NCI-H2227 (cell line): ENCODE data around the gene ZNF684.
"Not testable (repeated sequence)": the region's sequence is repeated elsewhere in the genome, so short reads cannot be mapped to it uniquely, and the experiment has no call there.

Experiments used
- DNase-seq: peaks from one replicate; lab custom pipeline; 2025; ENCODE audit not compliant: unreplicated experiment; lab: John Stamatoyannopoulos, UW

Gene ZNF684

GRCh38 chr1:40567825-40568224 is 36.4 kb downstream of the ZNF684 start:
- no peak for DNase-seq

DNA sequence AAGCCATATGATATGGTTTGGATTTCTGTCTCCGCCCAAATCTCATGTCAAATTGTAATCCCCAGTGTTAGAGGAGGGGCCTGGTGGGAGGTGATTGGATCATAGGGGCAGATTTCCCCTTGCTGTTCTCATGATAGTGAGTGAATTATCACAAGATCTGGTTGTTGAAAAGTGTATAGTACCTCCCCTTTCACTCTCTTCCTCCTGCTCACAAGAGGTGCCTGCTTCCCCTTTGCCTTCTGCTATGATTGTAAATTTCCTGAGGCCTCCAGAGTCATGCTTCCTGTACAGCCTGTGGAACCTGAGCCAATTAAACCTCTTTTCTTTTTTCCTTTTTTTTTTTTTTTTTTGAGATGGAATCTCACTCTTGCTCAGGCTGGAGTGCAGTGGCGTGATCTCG is 43.4 kb downstream of the ZNF684 start:
- DNase-seq: not testable (repeated sequence)

GRCh38 chr1:40575336-40575735 is 43.9 kb downstream of the ZNF684 start:
- no peak for DNase-seq

DNA sequence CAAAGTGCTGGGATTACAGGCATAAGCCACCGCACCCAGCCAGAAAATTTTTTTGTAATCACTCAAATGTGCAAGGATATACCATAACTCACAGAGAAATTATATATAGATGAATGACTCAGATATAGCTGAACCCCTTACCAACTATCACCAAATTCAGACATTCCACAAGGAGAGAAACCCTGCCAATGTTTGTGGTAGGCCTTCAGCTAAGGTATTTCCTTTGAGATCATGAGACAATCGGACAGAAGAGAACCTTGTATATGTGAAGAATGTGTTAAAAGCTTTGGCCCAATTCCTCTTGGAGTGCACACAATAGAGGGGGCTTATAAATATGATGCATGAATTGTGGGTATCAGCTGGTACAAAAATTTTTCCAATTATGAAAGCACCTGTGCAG is 50.7 kb downstream of the ZNF684 start:
- DNase-seq: no peak

DNA sequence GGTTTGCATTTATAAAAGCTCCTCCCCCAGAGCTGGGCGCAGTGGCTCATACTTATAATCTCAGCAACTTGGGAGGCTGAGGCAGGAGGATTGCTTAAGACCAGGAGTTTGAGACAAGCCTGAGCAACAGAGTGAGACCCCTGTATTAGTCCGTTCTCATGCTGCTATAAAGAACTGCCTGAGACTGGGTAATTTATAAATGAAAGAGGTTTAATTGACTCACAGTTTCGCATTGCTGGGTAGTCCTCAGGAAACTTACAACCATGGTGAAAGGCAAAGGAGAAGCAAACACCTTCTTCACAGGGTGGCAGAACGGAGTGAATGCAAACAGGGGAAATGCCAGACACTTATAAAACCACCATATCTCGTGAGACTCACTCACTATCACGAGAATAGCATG is 52.5 kb downstream of the ZNF684 start:
- no peak for DNase-seq

GRCh38 chr1:40588586-40588985 is 57.1 kb downstream of the ZNF684 start:
- DNase-seq: no peak

- DNase-seq: peak; percentile 52
Observed at GRCh38 chr1:40592107-40592803, 60.8 kb downstream of the ZNF684 start.

DNA sequence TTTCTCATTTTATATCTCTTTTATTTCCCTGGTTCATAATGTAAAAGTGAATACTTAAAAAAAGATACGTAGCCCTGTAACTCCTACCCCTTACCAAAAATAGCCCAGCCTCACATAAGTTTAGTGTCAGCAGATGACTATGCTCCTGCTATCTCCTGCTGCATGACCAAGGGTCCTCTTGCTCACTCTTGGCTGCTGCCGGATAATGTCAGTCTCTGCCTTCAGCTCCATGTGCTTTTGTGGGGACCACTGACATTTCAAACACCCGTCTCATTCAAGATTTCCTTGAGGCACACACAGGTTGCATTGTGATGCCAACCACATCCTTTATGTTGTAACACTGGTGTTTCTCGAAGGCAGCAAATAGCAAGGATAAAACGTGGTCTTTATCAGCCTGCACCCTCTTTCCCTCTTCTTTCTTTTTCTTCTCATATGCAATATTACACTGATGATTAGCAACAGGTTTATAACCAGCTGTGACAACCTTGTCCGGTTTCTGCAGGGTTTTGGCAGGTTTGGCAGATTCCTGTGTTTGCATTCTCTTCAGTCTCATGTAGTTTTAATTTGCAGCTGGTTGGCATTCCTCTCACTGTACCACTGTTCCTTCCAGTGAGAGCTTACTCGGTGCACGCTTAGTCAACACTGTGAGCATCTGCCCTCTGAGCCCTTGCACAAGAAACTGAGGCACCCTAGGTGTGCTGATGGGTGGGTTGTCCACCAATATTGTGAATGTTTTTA is 62.2 kb downstream of the ZNF684 start:
- DNase-seq: no peak

- no peak for DNase-seq
Observed at GRCh38 chr1:40594187-40594531, 62.7 kb downstream of the ZNF684 start.

GRCh38 chr1:40595623-40596022 is 64.2 kb downstream of the ZNF684 start:
- DNase-seq: no peak
